Adrenal gland (tissue), 5 donors: ENCODE measurements around the gene ITGB5.
"Not testable (repeated sequence)": the region's sequence is repeated elsewhere in the genome, so short reads cannot be mapped to it uniquely, and the experiment has no call there.

Experiments
- POLR2A ChIP-seq, 2 donors: fragments of 450-650 bp; IDR thresholded peaks; one replicate each; pipeline ENCODE4 v1.6.1; 2017; ENCODE audit warnings: antibody characterized with exemption in 2 of 2, mild to moderate bottlenecking in 2 of 2, moderate library complexity in 1 of 2
- TF ChIP-seq, protein P1 (sequence below), 6 experiments: fragments of 450-650 bp in 4 of 6; fragments of 200-600 bp in 2 of 6; sonication (generic) in 1 of 6; IDR thresholded peaks; 1 replicate in 5 of 6; 2 replicates in 1 of 6; pipeline versions ENCODE4 v1.5.1 to v1.8.0; 2016 to 2021; ENCODE audit warnings: antibody characterized with exemption in 6 of 6, mild to moderate bottlenecking in 2 of 6, moderate library complexity in 1 of 6
- donor health status: DM: no; HTN: no; CAD: no.

DNA sequence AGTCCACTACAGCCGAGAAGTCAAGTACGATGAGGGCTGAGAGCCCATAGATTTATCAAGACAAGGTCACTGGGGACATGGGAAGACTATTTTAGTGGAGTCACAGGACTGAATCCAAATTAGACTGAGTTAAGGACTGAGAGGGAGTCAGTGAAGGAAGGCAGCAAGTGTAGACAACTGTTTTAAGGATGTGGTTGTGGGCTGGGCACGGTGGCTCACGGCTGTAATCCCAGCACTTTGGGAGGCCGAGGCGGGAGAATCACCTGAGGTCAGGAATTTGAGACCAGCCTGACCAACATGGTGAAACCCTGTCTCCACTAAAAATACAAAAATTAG is 104.8 kb downstream of the ITGB5 start:
- TF ChIP-seq, protein P1, sequence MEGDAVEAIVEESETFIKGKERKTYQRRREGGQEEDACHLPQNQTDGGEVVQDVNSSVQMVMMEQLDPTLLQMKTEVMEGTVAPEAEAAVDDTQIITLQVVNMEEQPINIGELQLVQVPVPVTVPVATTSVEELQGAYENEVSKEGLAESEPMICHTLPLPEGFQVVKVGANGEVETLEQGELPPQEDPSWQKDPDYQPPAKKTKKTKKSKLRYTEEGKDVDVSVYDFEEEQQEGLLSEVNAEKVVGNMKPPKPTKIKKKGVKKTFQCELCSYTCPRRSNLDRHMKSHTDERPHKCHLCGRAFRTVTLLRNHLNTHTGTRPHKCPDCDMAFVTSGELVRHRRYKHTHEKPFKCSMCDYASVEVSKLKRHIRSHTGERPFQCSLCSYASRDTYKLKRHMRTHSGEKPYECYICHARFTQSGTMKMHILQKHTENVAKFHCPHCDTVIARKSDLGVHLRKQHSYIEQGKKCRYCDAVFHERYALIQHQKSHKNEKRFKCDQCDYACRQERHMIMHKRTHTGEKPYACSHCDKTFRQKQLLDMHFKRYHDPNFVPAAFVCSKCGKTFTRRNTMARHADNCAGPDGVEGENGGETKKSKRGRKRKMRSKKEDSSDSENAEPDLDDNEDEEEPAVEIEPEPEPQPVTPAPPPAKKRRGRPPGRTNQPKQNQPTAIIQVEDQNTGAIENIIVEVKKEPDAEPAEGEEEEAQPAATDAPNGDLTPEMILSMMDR (IDR thresholded peaks at IDR 0.05): not testable (repeated sequence)
- TF ChIP-seq POLR2A (IDR thresholded peaks at IDR 0.05): not testable (repeated sequence)
